OCI-LY3 (cell line): ENCODE data around the gene TANGO2.

Experiments used
- H2AFZ ChIP-seq: fragments of 200-600, 300-600 bp; shearing (Covaris generic); 2 replicates; pipeline ENCODE4 v1.6.0; 2014; ENCODE audit warnings: antibody characterized with exemption, low read depth, low read length
- H3K27ac ChIP-seq: fragments of 200-600, 300-600 bp; sonication (generic); 2 replicates; pipeline ENCODE4 v1.5.1; 2014; ENCODE audit warnings: mild to moderate bottlenecking, low read length, moderate library complexity, mixed read lengths
- H3K27me3 ChIP-seq: fragments of 200-600, 300-600 bp; sonication (generic); 2 replicates; pipeline ENCODE4 v1.6.1; 2014; ENCODE audit warnings: low read depth, low read length, mixed read lengths
- H3K36me3 ChIP-seq: fragments of 200-600, 300-600 bp; sonication (generic); replicated peaks from 2 replicates; pipeline ENCODE3; 2014; ENCODE audit warnings: low read depth, low read length, mixed read lengths
- H3K4me1 ChIP-seq: fragments of 300-600, 200-600 bp; sonication (generic); 2 replicates; pipeline ENCODE4 v1.6.1; 2014; ENCODE audit warnings: low read length, mixed read lengths
- H3K4me2 ChIP-seq: fragments of 200-600, 300-600 bp; sonication (generic); 2 replicates; pipeline ENCODE4 v1.6.1; 2014; ENCODE audit warnings: low read length, mixed read lengths
- H3K4me3 ChIP-seq: fragments of 300-600, 200-600 bp; sonication (generic); 2 replicates; pipeline ENCODE4 v1.5.1; 2014; ENCODE audit warnings: antibody characterized with exemption, mild to moderate bottlenecking, low read length, moderate library complexity
- H3K79me2 ChIP-seq: fragments of 300-600, 200-600 bp; shearing (Covaris generic); 2 replicates; pipeline ENCODE4 v1.6.1; 2014; ENCODE audit warnings: mild to moderate bottlenecking, low read length, mixed read lengths
- H3K9ac ChIP-seq: fragments of 300-600, 200-600 bp; shearing (Covaris generic); 2 replicates; pipeline ENCODE4 v1.6.0; 2014; ENCODE audit warnings: mild to moderate bottlenecking, low read length, moderate library complexity
- H3K9me3 ChIP-seq: fragments of 200-600, 300-600 bp; shearing (Covaris generic); 2 replicates; pipeline ENCODE4 v1.6.1; 2014; ENCODE audit warnings: low read length, mixed read lengths; ENCODE audit not compliant: insufficient read depth
- H4K20me1 ChIP-seq: fragments of 200-600, 300-600 bp; sonication (generic); 2 replicates; pipeline ENCODE4 v1.6.1; 2016; ENCODE audit warnings: low read length, mixed read lengths; ENCODE audit not compliant: insufficient read depth
- CTCF ChIP-seq: fragments of 200-600, 300-600 bp; sonication (generic); IDR thresholded peaks from 2 replicates; pipeline ENCODE4 v1.5.1; 2014; ENCODE audit warnings: antibody characterized with exemption, low read length, low read depth
- EZH2phosphoT487 ChIP-seq: fragments of 200-600 bp; shearing (Covaris generic); IDR thresholded peaks from 2 replicates; pipeline ENCODE4 v1.6.1; 2018; ENCODE audit warnings: antibody characterized with exemption, mixed run types, low read depth

TANGO2 gene

GRCh38 chr22:19984851-19985811 lies 35.8 kb upstream of the TANGO2 start:
- no peaks in the 10 kb centered on the region for H3K79me2 ChIP-seq
- H3K36me3 ChIP-seq: no peaks in the 10 kb centered on the region
- no peak overlapping the region for H3K9ac ChIP-seq
- TF ChIP-seq CTCF (no peak), EZH2phosphoT487 (no peak)
- H4K20me1 ChIP-seq: no peaks in the 10 kb centered on the region
- H3K4me3 ChIP-seq: no peak overlapping the region
- no peaks in the 10 kb centered on the region for H3K27me3 ChIP-seq
- no peaks in the 10 kb centered on the region for H3K9me3 ChIP-seq
- peaks cover 3% of the 10 kb centered on the region; the same call in 1 of the 2 replicates for H3K4me1 ChIP-seq
- H3K27ac ChIP-seq: no peak overlapping the region
- H2AFZ ChIP-seq: no peak overlapping the region
- H3K4me2 ChIP-seq: no peak overlapping the region

- TF ChIP-seq CTCF (no peak), EZH2phosphoT487 (no peak)
- no peaks in the 10 kb centered on the region for H3K79me2 ChIP-seq
- no peak overlapping the region for H3K4me2 ChIP-seq
- H2AFZ ChIP-seq: no peak overlapping the region
- H4K20me1 ChIP-seq: no peaks in the 10 kb centered on the region
- H3K27me3 ChIP-seq: no peaks in the 10 kb centered on the region
- no peak overlapping the region for H3K9ac ChIP-seq
- H3K36me3 ChIP-seq: no peaks in the 10 kb centered on the region
- peaks cover 3% of the 10 kb centered on the region; the same call in 1 of the 2 replicates for H3K4me1 ChIP-seq
- no peaks in the 10 kb centered on the region for H3K9me3 ChIP-seq
- no peak overlapping the region for H3K27ac ChIP-seq
- no peak overlapping the region for H3K4me3 ChIP-seq
Measured at GRCh38 chr22:19986011-19986409, 34.9 kb upstream of the TANGO2 start.

- H3K9ac ChIP-seq: no peak overlapping the region
- no peaks in the 10 kb centered on the region for H3K36me3 ChIP-seq
- peaks cover 3% of the 10 kb centered on the region; the same call in 1 of the 2 replicates for H3K4me1 ChIP-seq
- no peak overlapping the region for H3K27ac ChIP-seq
- no peaks in the 10 kb centered on the region for H4K20me1 ChIP-seq
- no peak overlapping the region for H2AFZ ChIP-seq
- no peaks in the 10 kb centered on the region for H3K79me2 ChIP-seq
- no peaks in the 10 kb centered on the region for H3K9me3 ChIP-seq
- H3K27me3 ChIP-seq: no peaks in the 10 kb centered on the region
- no peak overlapping the region for H3K4me2 ChIP-seq
- no peak overlapping the region for H3K4me3 ChIP-seq
- TF ChIP-seq EZH2phosphoT487: no peak
- no peak for TF ChIP-seq CTCF
Measured at GRCh38 chr22:19986410-19987341, 34.2 kb upstream of the TANGO2 start.
